ENCODE measurements around the gene RAD51B.

RAD51B gene

GRCh38 chr14:68412505-68413465 lies 593.2 kb downstream of the RAD51B start:
- no peak overlapping the region for H3K4me3 ChIP-seq (ENCODE audit: low read depth, low read length)
- H3K9me3 ChIP-seq (ENCODE audit: control insufficient read depth, insufficient read depth, low read depth, low read length): no peaks in the 10 kb centered on the region
- no peak overlapping the region for H3K27ac ChIP-seq (ENCODE audit: extremely low read depth, low read depth, low read length)
- TF ChIP-seq, protein P1, sequence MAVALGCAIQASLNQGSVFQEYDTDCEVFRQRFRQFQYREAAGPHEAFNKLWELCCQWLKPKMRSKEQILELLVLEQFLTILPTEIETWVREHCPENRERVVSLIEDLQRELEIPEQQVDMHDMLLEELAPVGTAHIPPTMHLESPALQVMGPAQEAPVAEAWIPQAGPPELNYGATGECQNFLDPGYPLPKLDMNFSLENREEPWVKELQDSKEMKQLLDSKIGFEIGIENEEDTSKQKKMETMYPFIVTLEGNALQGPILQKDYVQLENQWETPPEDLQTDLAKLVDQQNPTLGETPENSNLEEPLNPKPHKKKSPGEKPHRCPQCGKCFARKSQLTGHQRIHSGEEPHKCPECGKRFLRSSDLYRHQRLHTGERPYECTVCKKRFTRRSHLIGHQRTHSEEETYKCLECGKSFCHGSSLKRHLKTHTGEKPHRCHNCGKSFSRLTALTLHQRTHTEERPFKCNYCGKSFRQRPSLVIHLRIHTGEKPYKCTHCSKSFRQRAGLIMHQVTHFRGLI (tag by site-specific recombination; IDR thresholded peaks at IDR 0.05): no peak
- TF ChIP-seq PATZ1 (tag by site-specific recombination; IDR thresholded peaks at IDR 0.05) (no peak), ZNF48 (tag by site-specific recombination; IDR thresholded peaks at IDR 0.05) (no peak)
- H3K4me1 ChIP-seq (ENCODE audit: control insufficient read depth, insufficient read depth, low read length): no peaks in the 10 kb centered on the region
- no peaks in the 10 kb centered on the region for H3K36me3 ChIP-seq (ENCODE audit: control insufficient read depth in 2 of 2, insufficient read depth in 1 of 2, low read length in 2 of 2)
- ChIA-PET POLR2A (no interaction called here), CTCF (interaction anchor here (0.5 to 0.8 kb wide), 2 partner anchors 22 to 166 kb away, joined by 3 to 5 read pairs; no protein-coding TSS in a partner anchor)

DNA sequence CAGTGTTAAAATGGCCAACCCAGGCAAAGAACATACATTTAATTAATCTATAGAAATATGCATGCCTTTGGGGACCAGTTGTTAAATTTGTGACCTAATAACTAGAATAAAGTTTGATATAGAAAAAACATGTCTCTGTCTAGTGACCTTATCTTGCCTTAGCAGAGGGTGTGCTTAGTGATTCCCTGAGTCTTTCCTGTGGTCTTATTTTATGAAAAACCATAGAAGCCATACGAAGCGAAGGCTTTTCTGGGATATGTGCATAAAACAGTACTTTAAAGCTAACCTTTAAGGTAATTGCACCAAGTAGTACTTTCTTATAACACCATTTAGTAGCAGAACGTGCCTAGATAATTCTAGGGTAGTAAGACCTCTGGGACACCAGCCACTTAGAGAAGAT lies 593.9 kb downstream of the RAD51B start:
- no peak overlapping the region for H3K4me3 ChIP-seq (ENCODE audit: low read depth, low read length)
- TF ChIP-seq ZNF792 (tag by site-specific recombination; IDR thresholded peaks at IDR 0.05) (no peak), ZNF596 (tag by site-specific recombination; IDR thresholded peaks at IDR 0.05) (no peak), ZEB2 (tag by site-specific recombination; IDR thresholded peaks at IDR 0.05) (no peak), ZNF19 (tag by site-specific recombination; IDR thresholded peaks at IDR 0.05; ENCODE audit: low read depth) (no peak), ZBTB21 (tag by site-specific recombination; IDR thresholded peaks at IDR 0.05) (no peak), ZXDB (tag by site-specific recombination; IDR thresholded peaks at IDR 0.05) (no peak), ZNF175 (tag by site-specific recombination; IDR thresholded peaks at IDR 0.05) (no peak), ZNF692 (tag by site-specific recombination; IDR thresholded peaks at IDR 0.05) (no peak), ZNF214 (tag by site-specific recombination; IDR thresholded peaks at IDR 0.05; ENCODE audit: borderline replicate concordance) (no peak), RBAK (tag by site-specific recombination; IDR thresholded peaks at IDR 0.05) (no peak), YY1 (tag by site-specific recombination; IDR thresholded peaks at IDR 0.05) (no peak)
- TF ChIP-seq, protein P2, sequence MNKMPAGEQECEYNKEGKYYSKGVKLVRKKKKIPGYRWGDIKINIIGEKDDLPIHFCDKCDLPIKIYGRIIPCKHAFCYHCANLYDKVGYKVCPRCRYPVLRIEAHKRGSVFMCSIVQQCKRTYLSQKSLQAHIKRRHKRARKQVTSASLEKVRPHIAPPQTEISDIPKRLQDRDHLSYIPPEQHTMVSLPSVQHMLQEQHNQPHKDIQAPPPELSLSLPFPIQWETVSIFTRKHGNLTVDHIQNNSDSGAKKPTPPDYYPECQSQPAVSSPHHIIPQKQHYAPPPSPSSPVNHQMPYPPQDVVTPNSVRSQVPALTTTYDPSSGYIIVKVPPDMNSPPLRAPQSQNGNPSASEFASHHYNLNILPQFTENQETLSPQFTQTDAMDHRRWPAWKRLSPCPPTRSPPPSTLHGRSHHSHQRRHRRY (tag by site-specific recombination; IDR thresholded peaks at IDR 0.05): no peak
- TF ChIP-seq, protein P3, sequence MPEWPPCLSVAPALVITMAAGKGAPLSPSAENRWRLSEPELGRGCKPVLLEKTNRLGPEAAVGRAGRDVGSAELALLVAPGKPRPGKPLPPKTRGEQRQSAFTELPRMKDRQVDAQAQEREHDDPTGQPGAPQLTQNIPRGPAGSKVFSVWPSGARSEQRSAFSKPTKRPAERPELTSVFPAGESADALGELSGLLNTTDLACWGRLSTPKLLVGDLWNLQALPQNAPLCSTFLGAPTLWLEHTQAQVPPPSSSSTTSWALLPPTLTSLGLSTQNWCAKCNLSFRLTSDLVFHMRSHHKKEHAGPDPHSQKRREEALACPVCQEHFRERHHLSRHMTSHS (tag by site-specific recombination; IDR thresholded peaks at IDR 0.05): no peak
- no peak overlapping the region for H3K27ac ChIP-seq (ENCODE audit: extremely low read depth, low read depth, low read length)
- POLR2A ChIA-PET: no interaction called here
- no peaks in the 10 kb centered on the region for H3K4me1 ChIP-seq (ENCODE audit: control insufficient read depth, insufficient read depth, low read length)
- CTCF ChIA-PET: interaction anchor here (0.5 to 0.8 kb wide), 2 partner anchors 22 to 167 kb away, joined by 3 to 5 read pairs; no protein-coding TSS in a partner anchor
- H3K36me3 ChIP-seq (ENCODE audit: control insufficient read depth in 2 of 2, insufficient read depth in 1 of 2, low read length in 2 of 2): no peaks in the 10 kb centered on the region
- H3K9me3 ChIP-seq (ENCODE audit: control insufficient read depth, insufficient read depth, low read depth, low read length): no peaks in the 10 kb centered on the region

Data from HEK293 (cell line).